OCI-LY7 (cell line): ENCODE data around the gene SLIT3.

Experiments used
- EZH2phosphoT487 ChIP-seq: fragments of 200-600 bp; sonication (generic); IDR thresholded peaks from 2 replicates; pipeline ENCODE4 v1.6.1; 2018; ENCODE audit warnings: low read depth, borderline replicate concordance, mild to moderate bottlenecking, mixed run types, antibody characterized with exemption, low read length, moderate library complexity, mixed read lengths
- TF ChIP-seq, protein P1 (sequence below): fragments of 200-600 bp; sonication (generic); conservative IDR thresholded peaks from 2 replicates; pipeline ENCODE4 v1.5.1; 2014; ENCODE audit warnings: mild to moderate bottlenecking, antibody characterized with exemption, low read length, moderate library complexity, mixed read lengths

DNA sequence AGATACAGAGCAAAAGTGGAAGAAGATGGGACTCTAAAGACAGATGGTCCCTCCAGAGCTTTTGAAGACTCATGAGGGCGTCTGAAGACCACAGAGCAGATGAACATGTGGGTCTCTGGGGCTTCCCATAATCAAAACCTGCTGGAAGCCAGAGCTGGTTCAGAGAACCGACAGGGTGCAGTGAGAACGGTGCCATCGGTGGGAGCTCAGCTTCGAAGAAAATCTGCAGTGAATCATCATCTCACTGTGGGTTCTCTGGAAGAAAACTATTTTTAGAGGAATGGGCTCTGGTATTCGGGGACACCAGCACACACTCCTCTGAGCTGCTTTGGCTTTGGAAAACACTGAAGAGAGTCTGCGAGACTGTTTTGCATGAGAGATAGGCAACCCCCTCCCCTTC lies 499.4 kb downstream of the SLIT3 start:
- TF ChIP-seq EZH2phosphoT487 = no peak
- TF ChIP-seq, protein P1, sequence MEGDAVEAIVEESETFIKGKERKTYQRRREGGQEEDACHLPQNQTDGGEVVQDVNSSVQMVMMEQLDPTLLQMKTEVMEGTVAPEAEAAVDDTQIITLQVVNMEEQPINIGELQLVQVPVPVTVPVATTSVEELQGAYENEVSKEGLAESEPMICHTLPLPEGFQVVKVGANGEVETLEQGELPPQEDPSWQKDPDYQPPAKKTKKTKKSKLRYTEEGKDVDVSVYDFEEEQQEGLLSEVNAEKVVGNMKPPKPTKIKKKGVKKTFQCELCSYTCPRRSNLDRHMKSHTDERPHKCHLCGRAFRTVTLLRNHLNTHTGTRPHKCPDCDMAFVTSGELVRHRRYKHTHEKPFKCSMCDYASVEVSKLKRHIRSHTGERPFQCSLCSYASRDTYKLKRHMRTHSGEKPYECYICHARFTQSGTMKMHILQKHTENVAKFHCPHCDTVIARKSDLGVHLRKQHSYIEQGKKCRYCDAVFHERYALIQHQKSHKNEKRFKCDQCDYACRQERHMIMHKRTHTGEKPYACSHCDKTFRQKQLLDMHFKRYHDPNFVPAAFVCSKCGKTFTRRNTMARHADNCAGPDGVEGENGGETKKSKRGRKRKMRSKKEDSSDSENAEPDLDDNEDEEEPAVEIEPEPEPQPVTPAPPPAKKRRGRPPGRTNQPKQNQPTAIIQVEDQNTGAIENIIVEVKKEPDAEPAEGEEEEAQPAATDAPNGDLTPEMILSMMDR = no peak
